ENCODE results near the gene TRAF1. TPM values are rescaled to one million over a fixed set of nuclear protein-coding genes. Genes with fewer than 3 reads are reported as not detected.

TRAF1 gene
- total and polyA plus RNA-seq, 2 of the 13 experiments (the other 11 are each of a cell fraction or from before 2014, with no cell fraction given): 0.44 to 1.0 TPM

- CTCF ChIA-PET (ENCODE audit: low intra/inter-chr PET ratio, low total read pairs): no interaction called here
- intact Hi-C loops (cut with micrococcal nuclease; ENCODE audit: unreplicated experiment): no loop called here
- H3K36me3 ChIP-seq (replicated peaks in 1 of 2; ENCODE audit: control insufficient read depth in 1 of 2, insufficient read depth in 2 of 2, low read length in 2 of 2): peaks cover 41 to 82% of the 10 kb centered on the region in 2 experiments
- no peaks in the 10 kb centered on the region for H3K9me3 ChIP-seq (ENCODE audit: low read length)
- H2AFZ ChIP-seq (ENCODE audit: low read length): no peak overlapping the region
- H3K27ac ChIP-seq (ENCODE audit: extremely low read length, insufficient read depth, low read length): no peak overlapping the region
- no peaks in the 10 kb centered on the region for H3K4me1 ChIP-seq (ENCODE audit: insufficient read depth, low read length)
- H3K9ac ChIP-seq (ENCODE audit: insufficient read depth, low read depth, low read length): no peak overlapping the region
- 96% methylated on average over 12 of the region's 12 CpGs for WGBS (ENCODE audit: low lambda C conversion rate)
- no peak overlapping the region for H3K4me3 ChIP-seq (replicated peaks in 1 of 3; ENCODE audit: insufficient read depth in 1 of 3, low read depth in 2 of 3, low read length in 3 of 3)
- no peaks in the 10 kb centered on the region for H3K79me2 ChIP-seq (ENCODE audit: insufficient read depth, low read length)
- no peaks in the 10 kb centered on the region for H4K20me1 ChIP-seq (ENCODE audit: insufficient read depth, low read length)
- no peaks in the 10 kb centered on the region for H3K27me3 ChIP-seq (ENCODE audit: control insufficient read depth in 1 of 2, insufficient read depth in 2 of 2, low read length in 2 of 2)
- POLR2A ChIA-PET: no interaction called here
- DNase-seq (ENCODE audit: low spot score): no peak
- in situ Hi-C loops (cut with HindIII; ENCODE audit: extremely low pct_ligation_motif_present, low pct_unique_long_range_greater_than_20kb): no loop called here
- no TSS peak for BruUV-seq (replicated peaks)
- no peak for FAIRE-seq
- ATAC-seq: no peak
- no peak overlapping the region for H3K4me2 ChIP-seq (ENCODE audit: low read depth, low read length)
- TF ChIP-seq NPAS2 (CRISPR knock-in tag; IDR thresholded peaks at IDR 0.05; ENCODE audit: borderline replicate concordance): no peak
- no peak for TF ChIP-seq ZNF20 (CRISPR knock-in tag; IDR thresholded peaks at IDR 0.05)
- no peak for TF ChIP-seq ETV5 (CRISPR knock-in tag; IDR thresholded peaks at IDR 0.05; ENCODE audit: borderline replicate concordance)
- TF ChIP-seq CREBL2 (CRISPR knock-in tag; IDR thresholded peaks at IDR 0.05; ENCODE audit: borderline replicate concordance): no peak
- no peak for TF ChIP-seq ZNF75D (CRISPR knock-in tag; IDR thresholded peaks at IDR 0.05; ENCODE audit: borderline replicate concordance)
- no peak for TF ChIP-seq SOX13 (IDR thresholded peaks at IDR 0.05)
- no peak for TF ChIP-seq SOX13 (CRISPR knock-in tag; conservative IDR thresholded peaks at IDR 0.05 in 1 of 2, IDR thresholded peaks at IDR 0.05 in 1 of 2)
- TF ChIP-seq, protein P1, sequence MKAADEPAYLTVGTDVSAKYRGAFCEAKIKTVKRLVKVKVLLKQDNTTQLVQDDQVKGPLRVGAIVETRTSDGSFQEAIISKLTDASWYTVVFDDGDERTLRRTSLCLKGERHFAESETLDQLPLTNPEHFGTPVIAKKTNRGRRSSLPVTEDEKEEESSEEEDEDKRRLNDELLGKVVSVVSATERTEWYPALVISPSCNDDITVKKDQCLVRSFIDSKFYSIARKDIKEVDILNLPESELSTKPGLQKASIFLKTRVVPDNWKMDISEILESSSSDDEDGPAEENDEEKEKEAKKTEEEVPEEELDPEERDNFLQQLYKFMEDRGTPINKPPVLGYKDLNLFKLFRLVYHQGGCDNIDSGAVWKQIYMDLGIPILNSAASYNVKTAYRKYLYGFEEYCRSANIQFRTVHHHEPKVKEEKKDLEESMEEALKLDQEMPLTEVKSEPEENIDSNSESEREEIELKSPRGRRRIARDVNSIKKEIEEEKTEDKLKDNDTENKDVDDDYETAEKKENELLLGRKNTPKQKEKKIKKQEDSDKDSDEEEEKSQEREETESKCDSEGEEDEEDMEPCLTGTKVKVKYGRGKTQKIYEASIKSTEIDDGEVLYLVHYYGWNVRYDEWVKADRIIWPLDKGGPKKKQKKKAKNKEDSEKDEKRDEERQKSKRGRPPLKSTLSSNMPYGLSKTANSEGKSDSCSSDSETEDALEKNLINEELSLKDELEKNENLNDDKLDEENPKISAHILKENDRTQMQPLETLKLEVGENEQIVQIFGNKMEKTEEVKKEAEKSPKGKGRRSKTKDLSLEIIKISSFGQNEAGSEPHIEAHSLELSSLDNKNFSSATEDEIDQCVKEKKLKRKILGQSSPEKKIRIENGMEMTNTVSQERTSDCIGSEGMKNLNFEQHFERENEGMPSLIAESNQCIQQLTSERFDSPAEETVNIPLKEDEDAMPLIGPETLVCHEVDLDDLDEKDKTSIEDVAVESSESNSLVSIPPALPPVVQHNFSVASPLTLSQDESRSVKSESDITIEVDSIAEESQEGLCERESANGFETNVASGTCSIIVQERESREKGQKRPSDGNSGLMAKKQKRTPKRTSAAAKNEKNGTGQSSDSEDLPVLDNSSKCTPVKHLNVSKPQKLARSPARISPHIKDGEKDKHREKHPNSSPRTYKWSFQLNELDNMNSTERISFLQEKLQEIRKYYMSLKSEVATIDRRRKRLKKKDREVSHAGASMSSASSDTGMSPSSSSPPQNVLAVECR (CRISPR knock-in tag; IDR thresholded peaks at IDR 0.05; ENCODE audit: borderline replicate concordance): no peak
- no peak for TF ChIP-seq ZNF713 (CRISPR knock-in tag; IDR thresholded peaks at IDR 0.05)
- TF ChIP-seq ZNF558 (CRISPR knock-in tag; IDR thresholded peaks at IDR 0.05; ENCODE audit: borderline replicate concordance): no peak
- no peak for TF ChIP-seq SP1 (IDR thresholded peaks at IDR 0.05)
- no peak for TF ChIP-seq SP1 (CRISPR knock-in tag; IDR thresholded peaks at IDR 0.05)
- TF ChIP-seq ZNF337 (CRISPR knock-in tag; IDR thresholded peaks at IDR 0.05; ENCODE audit: borderline replicate concordance, low read depth): no peak
- TF ChIP-seq THRA (CRISPR knock-in tag; IDR thresholded peaks at IDR 0.05; ENCODE audit: borderline replicate concordance): no peak
- no peak for TF ChIP-seq ARNT2 (CRISPR knock-in tag; IDR thresholded peaks at IDR 0.05; ENCODE audit: low read depth)
- no peak for TF ChIP-seq KDM4B (CRISPR knock-in tag; IDR thresholded peaks at IDR 0.05)
- TF ChIP-seq ZFP36 (IDR thresholded peaks at IDR 0.05; ENCODE audit: borderline replicate concordance, low read depth, low read length, partially characterized antibody): no peak
- no peak for TF ChIP-seq KLF16 (CRISPR knock-in tag; IDR thresholded peaks at IDR 0.05)
- TF ChIP-seq ZNF563 (CRISPR knock-in tag; IDR thresholded peaks at IDR 0.05): no peak
- no peak for TF ChIP-seq ETS1 (CRISPR knock-in tag; IDR thresholded peaks at IDR 0.05)
Measured at GRCh38 chr9:120862452-120862851, 64.1 kb downstream of the TRAF1 start.

Measured in HepG2 (cell line).